Testis (tissue), 3 donors: ENCODE data around the gene PTPRQ. TPM values are rescaled to one million over a fixed set of nuclear protein-coding genes. Genes with fewer than 3 reads are reported as not detected.

Experiments
- DNase-seq: peaks from one replicate; pipeline ENCODE4 v3.0.0-alpha.2; 2019
- H3K27ac ChIP-seq, 2 donors: fragments of 200-600 bp; sonication (generic); one replicate each; pipeline ENCODE4 v1.5.1; 2019
- H3K27me3 ChIP-seq: fragments of 200-600 bp; sonication (generic); one replicate; pipeline ENCODE4 v1.5.1; 2019
- H3K36me3 ChIP-seq: fragments of 200-600 bp; sonication (generic); one replicate; pipeline ENCODE4 v1.5.1; 2017; ENCODE audit warnings: low read depth; ENCODE audit errors: missing control alignments
- H3K4me1 ChIP-seq: fragments of 200-600 bp; sonication (generic); one replicate; pipeline ENCODE4 v1.5.1; 2019
- H3K4me3 ChIP-seq, 2 donors: fragments of 200-600 bp; sonication (generic); one replicate each; pipeline ENCODE4 v1.5.1; 2017 to 2019
- H3K9me3 ChIP-seq: fragments of 200-600 bp; sonication (generic); one replicate; pipeline ENCODE4 v1.5.1; 2017
- POLR2A ChIP-seq: fragments of 450-650 bp; IDR thresholded peaks from one replicate; pipeline ENCODE4 v1.6.1; 2017; ENCODE audit warnings: antibody characterized with exemption, mild to moderate bottlenecking, moderate library complexity
- WGBS, 2 donors: methylation state at CpG; one replicate each; pipeline ENCODE4 v1.1.5; 2018; 5-methylcytosine and 5-hydroxymethylcytosine counted together
- intact Hi-C: fragments of 100-400 bp; cut with DNase I; formaldehyde crosslinking; loops from one replicate; pipeline ENCODE4 v1.15.1; 2023; ENCODE audit warnings: low total_unique reads
- polyA plus RNA-seq: library from polyadenylated mRNA; stranded (reverse); fragments of 350-450 nt; fragmentation: Illumina TruSeq; extraction: RNeasy Lipid Tissue Mini Kit (QIAGEN cat#74804); gene quantifications from one replicate; pipeline ENCODE4 v1.2.3, GENCODE V29; 2014; ENCODE audit warnings: low read depth, low replicate concordance; ENCODE audit not compliant: insufficient read depth
- total RNA-seq, 2 donors: library from RNA; depleted of rRNA; stranded (reverse); fragments of >200 nt; gene quantifications; one replicate each; pipeline ENCODE4 v1.2.3, GENCODE V29; 2016
- TF ChIP-seq, protein P1 (sequence below), 3 experiments: fragments of 450-650 bp in 2 of 3; fragments of 200-600 bp in 1 of 3; sonication (generic) in 1 of 3; IDR thresholded peaks; one replicate each; pipeline ENCODE4 v1.5.1; 2016 to 2019; ENCODE audit warnings: antibody characterized with exemption in 3 of 3, mild to moderate bottlenecking in 2 of 3, moderate library complexity in 1 of 3

Gene PTPRQ
- total and polyA plus RNA-seq, 3 donors from 2014 or later: 1.4 to 3.8 (median 3.7) TPM

- H3K9me3 ChIP-seq: no peaks in the 10 kb centered on the region
- no peaks in the 10 kb centered on the region for H3K36me3 ChIP-seq
- no peaks in the 10 kb centered on the region for H3K27me3 ChIP-seq
- no peak overlapping the region for H3K27ac ChIP-seq
- intact Hi-C loops: no loop called here
- no peak overlapping the region for H3K4me3 ChIP-seq
- H3K4me1 ChIP-seq: no peaks in the 10 kb centered on the region
- DNase-seq: no peak
- 67% methylated on average over 4 of the region's 4 CpGs for WGBS, 2 donors
- TF ChIP-seq, protein P1, sequence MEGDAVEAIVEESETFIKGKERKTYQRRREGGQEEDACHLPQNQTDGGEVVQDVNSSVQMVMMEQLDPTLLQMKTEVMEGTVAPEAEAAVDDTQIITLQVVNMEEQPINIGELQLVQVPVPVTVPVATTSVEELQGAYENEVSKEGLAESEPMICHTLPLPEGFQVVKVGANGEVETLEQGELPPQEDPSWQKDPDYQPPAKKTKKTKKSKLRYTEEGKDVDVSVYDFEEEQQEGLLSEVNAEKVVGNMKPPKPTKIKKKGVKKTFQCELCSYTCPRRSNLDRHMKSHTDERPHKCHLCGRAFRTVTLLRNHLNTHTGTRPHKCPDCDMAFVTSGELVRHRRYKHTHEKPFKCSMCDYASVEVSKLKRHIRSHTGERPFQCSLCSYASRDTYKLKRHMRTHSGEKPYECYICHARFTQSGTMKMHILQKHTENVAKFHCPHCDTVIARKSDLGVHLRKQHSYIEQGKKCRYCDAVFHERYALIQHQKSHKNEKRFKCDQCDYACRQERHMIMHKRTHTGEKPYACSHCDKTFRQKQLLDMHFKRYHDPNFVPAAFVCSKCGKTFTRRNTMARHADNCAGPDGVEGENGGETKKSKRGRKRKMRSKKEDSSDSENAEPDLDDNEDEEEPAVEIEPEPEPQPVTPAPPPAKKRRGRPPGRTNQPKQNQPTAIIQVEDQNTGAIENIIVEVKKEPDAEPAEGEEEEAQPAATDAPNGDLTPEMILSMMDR (IDR thresholded peaks at IDR 0.05): no peak
- TF ChIP-seq POLR2A: no peak
These were observed 273.8 kb downstream of the PTPRQ start for GRCh38 chr12:80717856-80718255.

GRCh38 chr12:80720516-80720915, 276.5 kb downstream of the PTPRQ start:
- TF ChIP-seq, protein P1 (IDR thresholded peaks at IDR 0.05): no peak
- no peak for TF ChIP-seq POLR2A
- Histone ChIP-seq H3K4me1 (no peaks in the 10 kb centered on the region), H3K4me3 (no peak overlapping the region), H3K36me3 (no peaks in the 10 kb centered on the region), H3K27me3 (no peaks in the 10 kb centered on the region), H3K9me3 (no peaks in the 10 kb centered on the region), H3K27ac (no peak overlapping the region)
- intact Hi-C loops: no loop called here
- DNase-seq: no peak
- 72 to 89% methylated on average over 1 of the region's 1 CpG for WGBS, 2 donors

DNA sequence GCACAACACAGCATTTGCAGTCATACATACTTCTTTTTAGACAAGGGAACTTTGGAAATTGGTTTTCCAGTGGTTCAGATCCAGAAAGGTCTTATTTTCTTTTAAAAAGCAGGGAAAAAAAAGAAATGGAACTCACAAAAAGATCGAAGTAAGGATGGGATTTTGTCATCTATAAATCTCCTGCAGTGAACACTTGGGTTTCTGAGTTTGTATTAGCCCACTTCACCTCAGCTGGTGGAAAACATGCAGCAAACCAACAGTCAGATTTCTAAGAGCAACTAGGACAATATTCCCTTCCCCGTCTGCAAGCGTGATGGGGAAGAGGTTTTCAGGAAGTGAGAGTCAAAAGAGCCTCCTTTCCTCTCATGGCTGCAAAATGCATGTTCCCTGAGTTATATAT, 277.3 kb downstream of the PTPRQ start:
- WGBS, 2 donors: 82 to 87% methylated on average over 3 of the region's 3 CpGs
- Histone ChIP-seq H3K27ac (no peak overlapping the region), H3K27me3 (no peaks in the 10 kb centered on the region), H3K4me1 (no peaks in the 10 kb centered on the region), H3K9me3 (no peaks in the 10 kb centered on the region), H3K36me3 (no peaks in the 10 kb centered on the region), H3K4me3 (no peak overlapping the region)
- no peak for DNase-seq
- no peak for TF ChIP-seq POLR2A
- TF ChIP-seq, protein P1 (IDR thresholded peaks at IDR 0.05): no peak
- intact Hi-C loops: no loop called here
